ENCODE measurements around the gene CYP2C9. TPM values are rescaled to one million over a fixed set of nuclear protein-coding genes. Genes with fewer than 3 reads are reported as not detected.
"Not testable (repeated sequence)": the region's sequence is repeated elsewhere in the genome, so short reads cannot be mapped to it uniquely, and the experiment has no call there.

CYP2C9 gene
- total and polyA plus RNA-seq, 2 donors (not counting 1 experiment from before 2014, with no cell fraction given), result not detected

- H4K20me1 ChIP-seq (ENCODE audit: control insufficient read depth, insufficient read depth, low read length, poor library complexity, severe bottlenecking), result no peaks in the 10 kb centered on the region
- no peak overlapping the region for H2AFZ ChIP-seq (ENCODE audit: insufficient read depth, low read depth, low read length, poor library complexity, severe bottlenecking)
- 87% methylated on average over 3 of the region's 4 CpGs for WGBS (ENCODE audit: insufficient coverage)
- intact Hi-C loops (cut with micrococcal nuclease), result no loop called here
- no peaks in the 10 kb centered on the region for H3K36me3 ChIP-seq (replicated peaks in 1 of 2; ENCODE audit: control extremely low read depth in 1 of 2, control insufficient read depth in 1 of 2, extremely low read depth in 1 of 2, insufficient read depth in 2 of 2, low read length in 1 of 2)
- no peak overlapping the region for H3K4me3 ChIP-seq (ENCODE audit: control extremely low read depth in 1 of 5, extremely low read depth in 1 of 5, insufficient read depth in 1 of 5, low read depth in 2 of 5, low read length in 4 of 5)
- H3K4me1 Mint-ChIP-seq, result no peaks in the 10 kb centered on the region
- no peak overlapping the region for H3K9ac ChIP-seq (ENCODE audit: low read length)
- TF ChIP-seq EZH2 (IDR thresholded peaks at IDR 0.05; ENCODE audit: borderline replicate concordance, insufficient read depth, low read depth, low read length, poor library complexity, severe bottlenecking) (no peak), CTCF (IDR thresholded peaks at IDR 0.05) (no peak)
- H3K27me3 ChIP-seq (replicated peaks in 1 of 4; ENCODE audit: control extremely low read depth in 1 of 4, control insufficient read depth in 3 of 4, insufficient read depth in 4 of 4, low read length in 3 of 4), result no peaks in the 10 kb centered on the region
- no peaks in the 10 kb centered on the region for H3K27me3 Mint-ChIP-seq
- H3K4me1 ChIP-seq (ENCODE audit: control insufficient read depth in 2 of 2, insufficient read depth in 2 of 2, low read length in 2 of 2), result no peaks in the 10 kb centered on the region
- POLR2A ChIA-PET, result no interaction called here
- DNase-seq (no peak), ATAC-seq (ENCODE audit: low read depth) (no peak)
- no peak overlapping the region for H3K4me3 Mint-ChIP-seq
- no peaks in the 10 kb centered on the region for H3K9me3 ChIP-seq (ENCODE audit: control extremely low read depth in 1 of 3, control insufficient read depth in 2 of 3, insufficient read depth in 1 of 3, low read length in 2 of 3)
- no peak overlapping the region for H3K4me2 ChIP-seq (replicated peaks; ENCODE audit: low read depth, low read length, poor library complexity, severe bottlenecking)
- no peaks in the 10 kb centered on the region for H3K9me3 Mint-ChIP-seq (ENCODE audit: insufficient read depth)
- no peak overlapping the region for H3K27ac ChIP-seq (ENCODE audit: low read length in 2 of 2)
- no peaks in the 10 kb centered on the region for H3K79me2 ChIP-seq (ENCODE audit: control insufficient read depth, insufficient read depth, low read length)
- H3K27ac Mint-ChIP-seq, result no peak overlapping the region
- CTCF ChIA-PET, result no interaction called here
Observed at GRCh38 chr10:94890264-94891022, 48.0 kb upstream of the CYP2C9 start.

GRCh38 chr10:94898414-94898813 lies 40.0 kb upstream of the CYP2C9 start:
- H3K4me2 ChIP-seq (replicated peaks; ENCODE audit: low read depth, low read length, poor library complexity, severe bottlenecking); CTCF ChIA-PET; H3K4me1 Mint-ChIP-seq; DNase-seq; H3K27me3 Mint-ChIP-seq; H3K79me2 ChIP-seq (ENCODE audit: control insufficient read depth, insufficient read depth, low read length); H3K36me3 ChIP-seq (replicated peaks in 1 of 2; ENCODE audit: control extremely low read depth in 1 of 2, control insufficient read depth in 1 of 2, extremely low read depth in 1 of 2, insufficient read depth in 2 of 2, low read length in 1 of 2); H3K9ac ChIP-seq (ENCODE audit: low read length); ATAC-seq (ENCODE audit: low read depth); POLR2A ChIA-PET; H3K9me3 Mint-ChIP-seq (ENCODE audit: insufficient read depth); H2AFZ ChIP-seq (ENCODE audit: insufficient read depth, low read depth, low read length, poor library complexity, severe bottlenecking); H3K27me3 ChIP-seq (replicated peaks in 1 of 4; ENCODE audit: control extremely low read depth in 1 of 4, control insufficient read depth in 3 of 4, insufficient read depth in 4 of 4, low read length in 3 of 4); H3K4me3 ChIP-seq (ENCODE audit: control extremely low read depth in 1 of 5, extremely low read depth in 1 of 5, insufficient read depth in 1 of 5, low read depth in 2 of 5, low read length in 4 of 5); H3K27ac Mint-ChIP-seq; H3K4me3 Mint-ChIP-seq; intact Hi-C loops (cut with micrococcal nuclease); H3K4me1 ChIP-seq (ENCODE audit: control insufficient read depth in 2 of 2, insufficient read depth in 2 of 2, low read length in 2 of 2); H3K9me3 ChIP-seq (ENCODE audit: control extremely low read depth in 1 of 3, control insufficient read depth in 2 of 3, insufficient read depth in 1 of 3, low read length in 2 of 3); H4K20me1 ChIP-seq (ENCODE audit: control insufficient read depth, insufficient read depth, low read length, poor library complexity, severe bottlenecking); H3K27ac ChIP-seq (ENCODE audit: low read length in 2 of 2): not testable (repeated sequence)
- WGBS (ENCODE audit: insufficient coverage), result 77% methylated on average over 7 of the region's 7 CpGs
